ENCODE data around the gene SERGEF.

SERGEF gene

DNA sequence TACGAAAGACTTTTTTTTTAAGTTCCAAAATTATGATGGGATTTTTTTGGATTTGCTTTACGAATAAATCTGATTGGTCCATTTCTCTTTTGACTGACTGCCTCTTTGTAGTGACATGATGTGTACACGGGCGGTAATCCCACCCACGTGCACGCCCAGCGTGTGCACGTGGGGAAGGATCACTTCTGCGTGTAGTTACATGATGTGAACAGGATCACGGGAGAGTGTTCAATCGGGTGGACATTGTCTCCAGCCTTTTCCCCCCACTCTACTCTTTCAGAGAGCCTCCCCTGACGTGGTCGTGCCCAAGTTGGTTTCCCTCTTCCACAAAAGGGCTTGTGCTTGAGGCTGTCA lies 235.1 kb downstream of the SERGEF start:
- H2BK120ac ChIP-seq (ENCODE audit: low read depth, low read length), result no peak overlapping the region
- no peak overlapping the region for H2AK5ac ChIP-seq (ENCODE audit: low read length)
- WGBS (ENCODE audit: extremely low coverage, insufficient coverage, low lambda C conversion rate), result no CpG with 5 or more reads among the region's 13 CpGs
- DNase-seq, result no peak
- H3K23ac ChIP-seq (ENCODE audit: low read length), result no peak overlapping the region
- H3K9ac ChIP-seq (ENCODE audit: low read length), result no peak overlapping the region
- H3K56ac ChIP-seq (ENCODE audit: low read length), result no peak overlapping the region
- H3K36me3 ChIP-seq (ENCODE audit: control insufficient read depth, insufficient read depth, low read length), result no peaks in the 10 kb centered on the region
- no peak overlapping the region for H3K27ac ChIP-seq (ENCODE audit: low read depth, low read length)
- no peak overlapping the region for H2BK5ac ChIP-seq (ENCODE audit: low read length)
- H3K4me1 ChIP-seq (ENCODE audit: control insufficient read depth, low read depth, low read length), result no peaks in the 10 kb centered on the region
- H4K5ac ChIP-seq (ENCODE audit: low read length), result no peak overlapping the region
- H3K18ac ChIP-seq (ENCODE audit: low read length), result no peak overlapping the region
- H3K4ac ChIP-seq (ENCODE audit: low read depth, low read length), result no peak overlapping the region
- H4K8ac ChIP-seq (ENCODE audit: low read depth, low read length), result no peak overlapping the region
- no peak overlapping the region for H2BK15ac ChIP-seq (replicated peaks; ENCODE audit: low read depth)
- no peak overlapping the region for H3K4me3 ChIP-seq (ENCODE audit: low read length)
- no peak overlapping the region for H3K4me2 ChIP-seq (ENCODE audit: low read length)
- no peaks in the 10 kb centered on the region for H3K27me3 ChIP-seq (ENCODE audit: insufficient read depth, low read length, poor library complexity)
- H3K79me2 ChIP-seq (ENCODE audit: control insufficient read depth, insufficient read depth, low read length), result no peaks in the 10 kb centered on the region
- H3K79me1 ChIP-seq (ENCODE audit: low read length), result no peaks in the 10 kb centered on the region

DNA sequence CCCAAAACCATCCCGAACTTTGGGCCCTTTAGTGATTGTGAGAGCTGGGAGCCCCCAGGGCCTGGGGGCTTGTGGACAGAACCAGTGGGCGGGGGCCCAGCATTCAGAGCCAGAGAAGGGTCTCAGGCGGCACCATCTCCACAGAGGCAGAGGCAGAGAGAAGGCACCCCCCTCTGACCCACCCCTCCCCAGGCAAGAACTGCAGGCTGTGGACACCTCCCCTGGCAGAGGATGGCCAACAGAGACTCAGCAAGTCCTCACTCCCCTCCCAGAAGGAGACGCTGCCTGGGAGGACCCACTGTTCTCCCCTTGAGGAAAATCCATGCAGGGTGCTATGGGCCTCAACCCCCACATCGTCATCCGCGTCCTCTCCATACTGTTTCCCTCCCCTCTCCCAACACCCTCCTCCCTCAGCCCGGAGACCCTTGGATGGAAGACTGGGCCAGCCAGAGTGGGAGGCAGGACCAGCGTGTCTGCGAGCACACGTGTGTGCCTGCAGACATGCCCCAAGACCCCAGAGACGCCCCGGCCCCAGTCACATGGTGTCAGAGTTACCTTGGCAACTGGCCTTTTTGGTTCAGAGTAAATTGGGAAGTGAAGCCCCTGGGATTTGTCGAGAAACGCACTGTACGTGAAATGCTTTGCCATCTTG lies 235.6 kb downstream of the SERGEF start:
- Histone ChIP-seq H4K8ac (ENCODE audit: low read depth, low read length) (no peak overlapping the region), H2BK5ac (ENCODE audit: low read length) (no peak overlapping the region)
- no peak for DNase-seq

DNA sequence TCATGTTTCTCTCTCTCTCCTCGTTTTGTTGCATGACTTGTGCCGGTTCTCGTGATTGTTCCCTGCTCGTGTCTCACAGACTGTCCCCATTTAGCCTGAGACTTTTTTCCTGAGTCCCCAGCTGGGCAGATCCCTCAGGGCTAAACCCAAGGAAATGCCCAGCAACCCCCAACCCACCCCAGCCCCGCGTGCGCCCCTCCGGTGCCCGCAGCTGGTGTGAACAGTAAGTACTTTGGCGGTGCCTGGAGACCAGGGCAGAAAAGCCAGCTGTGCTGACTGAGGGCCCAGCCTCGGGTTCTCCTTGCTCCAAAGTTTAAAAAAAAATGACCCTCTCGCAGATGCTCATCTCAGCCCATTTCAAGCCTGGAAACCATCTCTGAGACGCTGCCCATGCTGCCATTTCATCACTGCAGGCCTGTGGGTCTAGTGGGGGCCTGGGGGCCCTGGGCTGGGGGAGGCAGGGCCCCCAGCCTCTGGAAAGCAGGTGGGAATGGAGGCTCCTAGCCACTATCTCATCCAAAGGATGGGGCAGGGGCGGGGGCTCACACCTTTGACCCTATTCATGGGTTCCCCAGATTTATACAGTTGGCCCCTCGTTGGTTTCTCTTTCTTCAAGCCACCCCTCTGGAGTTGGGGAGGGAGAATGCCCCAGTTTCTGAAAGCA lies 236.5 kb downstream of the SERGEF start:
- Histone ChIP-seq H3K27me3 (ENCODE audit: insufficient read depth, low read length, poor library complexity) (no peaks in the 10 kb centered on the region), H3K36me3 (ENCODE audit: control insufficient read depth, insufficient read depth, low read length) (no peaks in the 10 kb centered on the region), H3K56ac (ENCODE audit: low read length) (no peak overlapping the region), H4K5ac (ENCODE audit: low read length) (no peak overlapping the region), H3K18ac (ENCODE audit: low read length) (no peak overlapping the region), H3K79me2 (ENCODE audit: control insufficient read depth, insufficient read depth, low read length) (no peaks in the 10 kb centered on the region), H2BK15ac (replicated peaks; ENCODE audit: low read depth) (no peak overlapping the region), H3K79me1 (ENCODE audit: low read length) (no peaks in the 10 kb centered on the region), H2AK5ac (ENCODE audit: low read length) (no peak overlapping the region), H3K23ac (ENCODE audit: low read length) (no peak overlapping the region), H2BK5ac (ENCODE audit: low read length) (no peak overlapping the region), H3K4ac (ENCODE audit: low read depth, low read length) (no peak overlapping the region), H3K4me3 (ENCODE audit: low read length) (no peak overlapping the region), H2BK120ac (ENCODE audit: low read depth, low read length) (no peak overlapping the region), H4K8ac (ENCODE audit: low read depth, low read length) (no peak overlapping the region), H3K4me1 (ENCODE audit: control insufficient read depth, low read depth, low read length) (no peaks in the 10 kb centered on the region), H3K27ac (ENCODE audit: low read depth, low read length) (no peak overlapping the region), H3K4me2 (ENCODE audit: low read length) (no peak overlapping the region), H3K9ac (ENCODE audit: low read length) (no peak overlapping the region)
- WGBS (ENCODE audit: extremely low coverage, insufficient coverage, low lambda C conversion rate), result no CpG with 5 or more reads among the region's 15 CpGs
- no peak for DNase-seq

More for the DNA sequence above, 235.6 kb downstream of the SERGEF start:
- Histone ChIP-seq H3K4me1 (ENCODE audit: control insufficient read depth, low read depth, low read length) (no peaks in the 10 kb centered on the region), H3K79me1 (ENCODE audit: low read length) (no peaks in the 10 kb centered on the region), H3K56ac (ENCODE audit: low read length) (no peak overlapping the region), H3K27ac (ENCODE audit: low read depth, low read length) (no peak overlapping the region), H2BK15ac (replicated peaks; ENCODE audit: low read depth) (no peak overlapping the region), H3K18ac (ENCODE audit: low read length) (no peak overlapping the region), H3K79me2 (ENCODE audit: control insufficient read depth, insufficient read depth, low read length) (no peaks in the 10 kb centered on the region), H2BK120ac (ENCODE audit: low read depth, low read length) (no peak overlapping the region), H3K4ac (ENCODE audit: low read depth, low read length) (no peak overlapping the region), H3K4me3 (ENCODE audit: low read length) (no peak overlapping the region), H3K23ac (ENCODE audit: low read length) (no peak overlapping the region), H3K36me3 (ENCODE audit: control insufficient read depth, insufficient read depth, low read length) (no peaks in the 10 kb centered on the region), H2AK5ac (ENCODE audit: low read length) (no peak overlapping the region), H3K27me3 (ENCODE audit: insufficient read depth, low read length, poor library complexity) (no peaks in the 10 kb centered on the region), H3K4me2 (ENCODE audit: low read length) (no peak overlapping the region), H4K5ac (ENCODE audit: low read length) (no peak overlapping the region), H3K9ac (ENCODE audit: low read length) (no peak overlapping the region)
- WGBS (ENCODE audit: extremely low coverage, insufficient coverage, low lambda C conversion rate), result no CpG with 5 or more reads among the region's 16 CpGs

GRCh38 chr11:17775507-17776211 lies 237.2 kb downstream of the SERGEF start:
- Histone ChIP-seq H3K4me1 (ENCODE audit: control insufficient read depth, low read depth, low read length) (no peaks in the 10 kb centered on the region), H4K8ac (ENCODE audit: low read depth, low read length) (no peak overlapping the region)

DNA sequence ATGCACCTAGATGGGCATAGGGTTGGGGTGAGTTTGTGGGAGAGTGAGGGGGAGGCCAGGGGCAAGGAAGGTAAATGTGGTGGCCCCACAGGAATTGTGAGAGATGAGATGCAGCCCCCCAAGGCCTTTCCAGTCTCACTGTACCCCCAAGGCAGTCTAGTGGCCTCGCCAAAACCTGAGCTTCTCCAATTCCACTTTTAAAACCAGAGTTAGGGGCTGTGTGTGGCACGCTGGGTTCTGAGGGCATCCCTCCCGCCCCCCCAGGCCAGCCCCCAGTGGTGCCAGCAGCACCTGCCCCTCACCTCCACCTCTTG lies 237.9 kb downstream of the SERGEF start:
- DNase-seq, result no peak
- Histone ChIP-seq H4K8ac (ENCODE audit: low read depth, low read length) (no peak overlapping the region), H3K27me3 (ENCODE audit: insufficient read depth, low read length, poor library complexity) (no peaks in the 10 kb centered on the region), H2BK15ac (replicated peaks; ENCODE audit: low read depth) (no peak overlapping the region), H3K79me2 (ENCODE audit: control insufficient read depth, insufficient read depth, low read length) (no peaks in the 10 kb centered on the region), H2BK120ac (ENCODE audit: low read depth, low read length) (no peak overlapping the region), H3K4me2 (ENCODE audit: low read length) (no peak overlapping the region), H3K4me3 (ENCODE audit: low read length) (no peak overlapping the region), H3K4ac (ENCODE audit: low read depth, low read length) (no peak overlapping the region), H3K27ac (ENCODE audit: low read depth, low read length) (no peak overlapping the region), H3K18ac (ENCODE audit: low read length) (no peak overlapping the region), H3K23ac (ENCODE audit: low read length) (no peak overlapping the region), H3K4me1 (ENCODE audit: control insufficient read depth, low read depth, low read length) (no peaks in the 10 kb centered on the region), H3K9ac (ENCODE audit: low read length) (no peak overlapping the region), H3K36me3 (ENCODE audit: control insufficient read depth, insufficient read depth, low read length) (no peaks in the 10 kb centered on the region), H4K5ac (ENCODE audit: low read length) (no peak overlapping the region), H3K79me1 (ENCODE audit: low read length) (no peaks in the 10 kb centered on the region), H2BK5ac (ENCODE audit: low read length) (no peak overlapping the region), H2AK5ac (ENCODE audit: low read length) (no peak overlapping the region), H3K56ac (ENCODE audit: low read length) (no peak overlapping the region)
- WGBS (ENCODE audit: extremely low coverage, insufficient coverage, low lambda C conversion rate), result no CpG with 5 or more reads among the region's 3 CpGs

More at GRCh38 chr11:17775507-17776211, 237.2 kb downstream of the SERGEF start:
- no peak overlapping the region for H3K4me2 ChIP-seq (ENCODE audit: low read length)
- H2AK5ac ChIP-seq (ENCODE audit: low read length), result no peak overlapping the region
- no peak overlapping the region for H2BK120ac ChIP-seq (ENCODE audit: low read depth, low read length)
- no CpG with 5 or more reads among the region's 18 CpGs for WGBS (ENCODE audit: extremely low coverage, insufficient coverage, low lambda C conversion rate)
- H4K5ac ChIP-seq (ENCODE audit: low read length), result no peak overlapping the region
- no peak for DNase-seq
- no peak overlapping the region for H3K27ac ChIP-seq (ENCODE audit: low read depth, low read length)
- no peak overlapping the region for H3K4ac ChIP-seq (ENCODE audit: low read depth, low read length)
- no peak overlapping the region for H3K4me3 ChIP-seq (ENCODE audit: low read length)
- H3K27me3 ChIP-seq (ENCODE audit: insufficient read depth, low read length, poor library complexity), result no peaks in the 10 kb centered on the region
- H3K23ac ChIP-seq (ENCODE audit: low read length), result no peak overlapping the region
- H3K79me1 ChIP-seq (ENCODE audit: low read length), result no peaks in the 10 kb centered on the region
- no peak overlapping the region for H3K9ac ChIP-seq (ENCODE audit: low read length)
- H2BK15ac ChIP-seq (replicated peaks; ENCODE audit: low read depth), result no peak overlapping the region
- no peak overlapping the region for H3K56ac ChIP-seq (ENCODE audit: low read length)
- no peak overlapping the region for H3K18ac ChIP-seq (ENCODE audit: low read length)
- no peaks in the 10 kb centered on the region for H3K36me3 ChIP-seq (ENCODE audit: control insufficient read depth, insufficient read depth, low read length)
- H2BK5ac ChIP-seq (ENCODE audit: low read length), result no peak overlapping the region
- no peaks in the 10 kb centered on the region for H3K79me2 ChIP-seq (ENCODE audit: control insufficient read depth, insufficient read depth, low read length)

Data from mesendoderm (in vitro differentiated cells).